ENCODE data around the gene RBCK1. TPM values are rescaled to one million over a fixed set of nuclear protein-coding genes. Genes with fewer than 3 reads are reported as not detected.

The RBCK1 gene
- total and polyA plus RNA-seq, 10 of the 15 experiments (the other 5 are each of a cell fraction or from before 2014, with no cell fraction given), result 14.1 to 99.7 (median 76.0) TPM

DNA sequence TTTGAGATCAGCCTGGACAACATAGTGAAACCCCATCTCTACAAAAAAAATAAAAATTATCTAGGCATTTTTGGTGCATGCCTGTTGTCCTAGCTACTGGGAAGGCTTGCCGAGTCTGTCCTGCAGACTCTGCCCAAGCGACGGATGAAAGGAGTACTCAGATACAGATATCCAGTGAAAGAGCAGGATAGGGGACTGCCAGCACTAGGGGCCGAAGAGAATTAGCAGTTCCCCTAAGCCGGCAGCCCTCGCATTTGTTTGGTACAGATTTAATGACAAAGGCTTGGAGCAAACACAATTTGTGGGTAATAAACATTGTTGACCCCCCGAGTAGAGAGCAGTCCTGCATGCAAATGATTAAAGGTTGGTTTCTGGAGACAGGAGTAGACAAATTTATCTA lies 59.7 kb downstream of the RBCK1 start:
- in situ Hi-C loops (cut with MboI) (no loop called here), intact Hi-C loops (cut with micrococcal nuclease; ENCODE audit: unreplicated experiment) (no loop called here)
- ATAC-seq, result no peak
- no peak for FAIRE-seq
- WGBS (ENCODE audit: insufficient coverage, insufficient replicate concordance, low lambda C conversion rate, missing lambda C conversion rate), result 58% methylated on average over 7 of the region's 7 CpGs
- TF ChIP-seq BRCA1 (IDR thresholded peaks at IDR 0.05; ENCODE audit: low read depth, low read length), result no peak
- TF ChIP-seq, protein P1, sequence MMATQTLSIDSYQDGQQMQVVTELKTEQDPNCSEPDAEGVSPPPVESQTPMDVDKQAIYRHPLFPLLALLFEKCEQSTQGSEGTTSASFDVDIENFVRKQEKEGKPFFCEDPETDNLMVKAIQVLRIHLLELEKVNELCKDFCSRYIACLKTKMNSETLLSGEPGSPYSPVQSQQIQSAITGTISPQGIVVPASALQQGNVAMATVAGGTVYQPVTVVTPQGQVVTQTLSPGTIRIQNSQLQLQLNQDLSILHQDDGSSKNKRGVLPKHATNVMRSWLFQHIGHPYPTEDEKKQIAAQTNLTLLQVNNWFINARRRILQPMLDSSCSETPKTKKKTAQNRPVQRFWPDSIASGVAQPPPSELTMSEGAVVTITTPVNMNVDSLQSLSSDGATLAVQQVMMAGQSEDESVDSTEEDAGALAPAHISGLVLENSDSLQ (IDR thresholded peaks at IDR 0.05), result no peak
- TF ChIP-seq, protein P2, sequence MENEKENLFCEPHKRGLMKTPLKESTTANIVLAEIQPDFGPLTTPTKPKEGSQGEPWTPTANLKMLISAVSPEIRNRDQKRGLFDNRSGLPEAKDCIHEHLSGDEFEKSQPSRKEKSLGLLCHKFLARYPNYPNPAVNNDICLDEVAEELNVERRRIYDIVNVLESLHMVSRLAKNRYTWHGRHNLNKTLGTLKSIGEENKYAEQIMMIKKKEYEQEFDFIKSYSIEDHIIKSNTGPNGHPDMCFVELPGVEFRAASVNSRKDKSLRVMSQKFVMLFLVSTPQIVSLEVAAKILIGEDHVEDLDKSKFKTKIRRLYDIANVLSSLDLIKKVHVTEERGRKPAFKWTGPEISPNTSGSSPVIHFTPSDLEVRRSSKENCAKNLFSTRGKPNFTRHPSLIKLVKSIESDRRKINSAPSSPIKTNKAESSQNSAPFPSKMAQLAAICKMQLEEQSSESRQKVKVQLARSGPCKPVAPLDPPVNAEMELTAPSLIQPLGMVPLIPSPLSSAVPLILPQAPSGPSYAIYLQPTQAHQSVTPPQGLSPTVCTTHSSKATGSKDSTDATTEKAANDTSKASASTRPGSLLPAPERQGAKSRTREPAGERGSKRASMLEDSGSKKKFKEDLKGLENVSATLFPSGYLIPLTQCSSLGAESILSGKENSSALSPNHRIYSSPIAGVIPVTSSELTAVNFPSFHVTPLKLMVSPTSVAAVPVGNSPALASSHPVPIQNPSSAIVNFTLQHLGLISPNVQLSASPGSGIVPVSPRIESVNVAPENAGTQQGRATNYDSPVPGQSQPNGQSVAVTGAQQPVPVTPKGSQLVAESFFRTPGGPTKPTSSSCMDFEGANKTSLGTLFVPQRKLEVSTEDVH (IDR thresholded peaks at IDR 0.05; ENCODE audit: low read depth, partially characterized antibody), result no peak
- TF ChIP-seq, protein P3, sequence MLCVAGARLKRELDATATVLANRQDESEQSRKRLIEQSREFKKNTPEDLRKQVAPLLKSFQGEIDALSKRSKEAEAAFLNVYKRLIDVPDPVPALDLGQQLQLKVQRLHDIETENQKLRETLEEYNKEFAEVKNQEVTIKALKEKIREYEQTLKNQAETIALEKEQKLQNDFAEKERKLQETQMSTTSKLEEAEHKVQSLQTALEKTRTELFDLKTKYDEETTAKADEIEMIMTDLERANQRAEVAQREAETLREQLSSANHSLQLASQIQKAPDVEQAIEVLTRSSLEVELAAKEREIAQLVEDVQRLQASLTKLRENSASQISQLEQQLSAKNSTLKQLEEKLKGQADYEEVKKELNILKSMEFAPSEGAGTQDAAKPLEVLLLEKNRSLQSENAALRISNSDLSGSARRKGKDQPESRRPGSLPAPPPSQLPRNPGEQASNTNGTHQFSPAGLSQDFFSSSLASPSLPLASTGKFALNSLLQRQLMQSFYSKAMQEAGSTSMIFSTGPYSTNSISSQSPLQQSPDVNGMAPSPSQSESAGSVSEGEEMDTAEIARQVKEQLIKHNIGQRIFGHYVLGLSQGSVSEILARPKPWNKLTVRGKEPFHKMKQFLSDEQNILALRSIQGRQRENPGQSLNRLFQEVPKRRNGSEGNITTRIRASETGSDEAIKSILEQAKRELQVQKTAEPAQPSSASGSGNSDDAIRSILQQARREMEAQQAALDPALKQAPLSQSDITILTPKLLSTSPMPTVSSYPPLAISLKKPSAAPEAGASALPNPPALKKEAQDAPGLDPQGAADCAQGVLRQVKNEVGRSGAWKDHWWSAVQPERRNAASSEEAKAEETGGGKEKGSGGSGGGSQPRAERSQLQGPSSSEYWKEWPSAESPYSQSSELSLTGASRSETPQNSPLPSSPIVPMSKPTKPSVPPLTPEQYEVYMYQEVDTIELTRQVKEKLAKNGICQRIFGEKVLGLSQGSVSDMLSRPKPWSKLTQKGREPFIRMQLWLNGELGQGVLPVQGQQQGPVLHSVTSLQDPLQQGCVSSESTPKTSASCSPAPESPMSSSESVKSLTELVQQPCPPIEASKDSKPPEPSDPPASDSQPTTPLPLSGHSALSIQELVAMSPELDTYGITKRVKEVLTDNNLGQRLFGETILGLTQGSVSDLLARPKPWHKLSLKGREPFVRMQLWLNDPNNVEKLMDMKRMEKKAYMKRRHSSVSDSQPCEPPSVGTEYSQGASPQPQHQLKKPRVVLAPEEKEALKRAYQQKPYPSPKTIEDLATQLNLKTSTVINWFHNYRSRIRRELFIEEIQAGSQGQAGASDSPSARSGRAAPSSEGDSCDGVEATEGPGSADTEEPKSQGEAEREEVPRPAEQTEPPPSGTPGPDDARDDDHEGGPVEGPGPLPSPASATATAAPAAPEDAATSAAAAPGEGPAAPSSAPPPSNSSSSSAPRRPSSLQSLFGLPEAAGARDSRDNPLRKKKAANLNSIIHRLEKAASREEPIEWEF (IDR thresholded peaks at IDR 0.05; ENCODE audit: insufficient replicate concordance, low read depth, low read length), result no peak
- no TSS peak for BruUV-seq (replicated peaks)
- H4K20me1 ChIP-seq (ENCODE audit: control insufficient read depth, insufficient read depth), result no peaks in the 10 kb centered on the region
- CTCF ChIA-PET, result no interaction called here
- no peaks in the 10 kb centered on the region for H3K27me3 ChIP-seq (replicated peaks in 1 of 2; ENCODE audit: control insufficient read depth in 2 of 2, insufficient read depth in 2 of 2, low read length in 1 of 2)
- H3K4me3 ChIP-seq, result no peak overlapping the region
- H3K9ac ChIP-seq (ENCODE audit: control insufficient read depth, insufficient read depth, low read length), result no peak overlapping the region
- no peak overlapping the region for H3K27ac ChIP-seq (ENCODE audit: control insufficient read depth, insufficient read depth)
- POLR2A ChIA-PET, result no interaction called here
- no peak overlapping the region for H3K4me2 ChIP-seq (ENCODE audit: control insufficient read depth, insufficient read depth)
- no peak for DNase-seq (ENCODE audit: low read depth, low spot score)
- no peaks in the 10 kb centered on the region for H3K79me2 ChIP-seq (ENCODE audit: control insufficient read depth, insufficient read depth, low read length)
- H3K4me1 ChIP-seq (ENCODE audit: control insufficient read depth, insufficient read depth, low read length), result peaks cover 4% of the 10 kb centered on the region
- SMC1A ChIA-PET (ENCODE audit: uncharacterized antibody, unreplicated experiment), result interaction anchor here (0.8 to 1.3 kb wide), 2 partner anchors 9 to 42 kb away, joined by 3 read pairs; no protein-coding TSS in a partner anchor
- no peaks in the 10 kb centered on the region for H3K36me3 ChIP-seq (ENCODE audit: control insufficient read depth in 2 of 2, insufficient read depth in 2 of 2, low read length in 1 of 2)
- H3K9me3 ChIP-seq (replicated peaks; ENCODE audit: control insufficient read depth, insufficient read depth, low read length), result peaks cover 5% of the 10 kb centered on the region; the same call in 2 of the 3 replicates
- H2AFZ ChIP-seq (ENCODE audit: control insufficient read depth, low read depth, low read length), result no peak overlapping the region
- RAD21 ChIA-PET (ENCODE audit: unreplicated experiment), result no interaction called here

All from GM12878 (cell line).